Fibroblast of villous mesenchyme (primary cell): ENCODE measurements around the gene FOSB. TPM values are rescaled to one million over a fixed set of nuclear protein-coding genes. Genes with fewer than 3 reads are reported as not detected.

Source experiments
- DNase-seq: peaks from one replicate; pipeline ENCODE4 v3.0.0-alpha.2; 2010; ENCODE audit warnings: low read depth
- H3K4me3 ChIP-seq: 2 replicates; pipeline ENCODE4 v1.5.1; 2011; ENCODE audit warnings: low read depth, mild to moderate bottlenecking, low read length
- total RNA-seq: library from RNA; depleted of rRNA; stranded (reverse); fragments of >200 nt; gene quantifications from 2 replicates; pipeline ENCODE4 v1.2.3, GENCODE V29; 2012
- TF ChIP-seq, protein P1 (sequence below): IDR thresholded peaks from 2 replicates; pipeline ENCODE4 v1.5.1; 2012; ENCODE audit warnings: low read depth, mild to moderate bottlenecking, low read length; ENCODE audit not compliant: insufficient read depth

FOSB gene
- total RNA-seq, 1 donor, result 13.0 TPM

DNA sequence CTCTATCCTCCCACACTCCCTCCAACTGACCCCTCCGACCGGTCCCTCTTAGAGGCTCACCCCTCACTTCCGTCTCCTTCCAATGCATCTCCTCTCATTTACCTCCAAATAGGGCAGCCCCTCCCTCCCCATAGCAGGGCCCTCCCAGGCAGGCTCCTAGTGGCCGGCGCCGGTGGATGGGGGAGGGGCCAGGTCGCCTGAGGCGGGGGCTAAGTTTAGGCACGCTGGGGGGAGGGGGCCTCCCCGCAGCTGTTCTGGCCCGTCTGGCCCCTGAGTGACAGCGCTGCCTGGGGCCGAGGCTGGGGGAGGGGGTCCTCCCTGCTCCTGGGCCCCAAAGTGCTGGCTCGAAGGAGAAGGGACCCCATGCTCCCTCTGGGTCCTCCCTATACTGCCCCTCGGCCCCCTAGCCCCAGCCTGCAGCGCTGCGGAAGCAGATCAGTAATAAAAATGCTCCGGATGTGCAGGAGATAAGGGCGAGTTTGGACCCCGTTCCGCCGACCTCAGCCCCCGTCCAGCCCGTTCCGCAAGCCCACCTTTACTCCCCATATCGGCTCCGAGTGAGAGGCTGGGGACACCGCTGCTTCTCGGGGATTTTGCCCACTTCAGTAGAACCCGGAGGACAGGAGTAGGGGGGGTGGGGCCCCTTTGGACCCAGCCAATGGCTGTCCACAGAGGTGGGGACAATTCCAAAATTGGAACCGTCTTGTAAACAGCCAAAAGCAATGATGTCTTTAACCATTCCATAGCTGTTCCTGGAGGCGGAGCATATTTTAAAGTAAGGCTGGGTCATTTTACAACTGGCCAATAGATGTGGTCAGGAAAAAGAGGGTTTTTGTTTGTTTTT lies 25.1 kb downstream of the FOSB start:
- DNase-seq, result peak; percentile 91
- H3K4me3 ChIP-seq, result peak overlapping the region; percentile 86
- TF ChIP-seq, protein P1, sequence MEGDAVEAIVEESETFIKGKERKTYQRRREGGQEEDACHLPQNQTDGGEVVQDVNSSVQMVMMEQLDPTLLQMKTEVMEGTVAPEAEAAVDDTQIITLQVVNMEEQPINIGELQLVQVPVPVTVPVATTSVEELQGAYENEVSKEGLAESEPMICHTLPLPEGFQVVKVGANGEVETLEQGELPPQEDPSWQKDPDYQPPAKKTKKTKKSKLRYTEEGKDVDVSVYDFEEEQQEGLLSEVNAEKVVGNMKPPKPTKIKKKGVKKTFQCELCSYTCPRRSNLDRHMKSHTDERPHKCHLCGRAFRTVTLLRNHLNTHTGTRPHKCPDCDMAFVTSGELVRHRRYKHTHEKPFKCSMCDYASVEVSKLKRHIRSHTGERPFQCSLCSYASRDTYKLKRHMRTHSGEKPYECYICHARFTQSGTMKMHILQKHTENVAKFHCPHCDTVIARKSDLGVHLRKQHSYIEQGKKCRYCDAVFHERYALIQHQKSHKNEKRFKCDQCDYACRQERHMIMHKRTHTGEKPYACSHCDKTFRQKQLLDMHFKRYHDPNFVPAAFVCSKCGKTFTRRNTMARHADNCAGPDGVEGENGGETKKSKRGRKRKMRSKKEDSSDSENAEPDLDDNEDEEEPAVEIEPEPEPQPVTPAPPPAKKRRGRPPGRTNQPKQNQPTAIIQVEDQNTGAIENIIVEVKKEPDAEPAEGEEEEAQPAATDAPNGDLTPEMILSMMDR, result no peak

GRCh38 chr19:45494261-45494916 lies 26.6 kb downstream of the FOSB start:
- DNase-seq, result no peak
- no peak overlapping the region for H3K4me3 ChIP-seq
- TF ChIP-seq, protein P1, result no peak

- DNase-seq, result no peak
- no peak overlapping the region for H3K4me3 ChIP-seq
- TF ChIP-seq, protein P1, result no peak
These were observed 27.4 kb downstream of the FOSB start for GRCh38 chr19:45495178-45495577.

DNA sequence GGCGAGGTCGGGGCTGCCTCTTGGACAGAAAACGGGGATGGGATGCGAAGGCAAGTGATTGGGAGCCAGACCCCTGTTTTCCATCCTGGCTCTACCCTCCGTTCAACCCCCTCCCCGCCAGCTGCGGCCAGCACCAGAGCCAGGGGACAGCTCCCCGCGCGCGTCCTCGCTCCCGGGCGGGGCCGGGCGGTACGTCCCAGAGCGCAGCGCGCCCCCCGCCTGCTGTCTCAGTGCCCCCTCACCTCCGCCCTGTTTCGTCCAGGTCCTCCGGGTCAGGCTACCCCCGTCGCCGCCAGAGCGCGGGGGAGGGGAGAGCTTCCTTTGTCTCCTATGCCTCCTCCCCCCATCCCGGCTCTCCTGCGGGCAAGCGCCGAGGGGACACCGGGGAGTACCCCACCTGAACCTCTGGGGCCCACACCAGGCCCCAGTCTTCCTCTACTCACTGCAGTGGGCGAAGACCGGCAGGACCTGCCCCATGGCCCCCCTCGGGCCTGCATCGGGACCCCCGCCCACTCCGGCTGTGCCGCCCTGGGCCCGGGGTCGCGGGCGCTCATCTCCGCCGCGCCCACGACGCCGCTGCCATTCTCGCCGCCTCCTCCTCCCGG lies 28.7 kb downstream of the FOSB start:
- DNase-seq, result no peak
- peak overlapping the region; percentile 76 for H3K4me3 ChIP-seq
- TF ChIP-seq, protein P1, result no peak

DNA sequence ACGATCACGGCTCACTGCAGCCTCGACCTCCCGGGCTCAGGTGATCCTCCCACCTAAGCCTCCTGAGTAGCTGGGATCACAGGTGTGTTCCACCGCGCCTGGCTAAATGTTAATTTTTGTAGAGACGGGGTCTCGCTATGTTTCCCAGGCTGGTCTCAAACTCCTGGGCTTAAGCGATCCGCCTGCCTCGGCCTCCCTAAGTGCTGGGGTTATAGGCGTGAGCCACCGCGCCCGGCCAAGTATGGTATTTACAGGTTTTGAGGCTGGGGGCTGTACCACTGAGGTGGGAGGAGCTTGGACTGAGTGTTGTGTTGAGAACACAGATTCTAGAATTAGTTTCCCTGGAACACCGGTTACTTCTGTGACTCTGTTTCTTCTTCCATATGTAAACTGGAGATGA lies 30.0 kb downstream of the FOSB start:
- no peak for DNase-seq
- TF ChIP-seq, protein P1, result no peak

GRCh38 chr19:45498411-45499195 lies 30.8 kb downstream of the FOSB start, which contains the start of gene PPM1N:
TSS of gene PPM1N (plus strand) at chr19:45498443. CDS start at chr19:45498473, 30 bp downstream.
- TF ChIP-seq, protein P1, result no peak
- peak within 1 kb of the TSS; percentile 51 for H3K4me3 ChIP-seq
- DNase-seq, result peak; percentile 40

More for the DNA sequence above, 30.0 kb downstream of the FOSB start:
- H3K4me3 ChIP-seq, result no peak overlapping the region
